ENCODE results near the gene OR8J3.
"Not testable (repeated sequence)": the region's sequence is repeated elsewhere in the genome, so short reads cannot be mapped to it uniquely, and the experiment has no call there.

OR8J3 gene, protein sequence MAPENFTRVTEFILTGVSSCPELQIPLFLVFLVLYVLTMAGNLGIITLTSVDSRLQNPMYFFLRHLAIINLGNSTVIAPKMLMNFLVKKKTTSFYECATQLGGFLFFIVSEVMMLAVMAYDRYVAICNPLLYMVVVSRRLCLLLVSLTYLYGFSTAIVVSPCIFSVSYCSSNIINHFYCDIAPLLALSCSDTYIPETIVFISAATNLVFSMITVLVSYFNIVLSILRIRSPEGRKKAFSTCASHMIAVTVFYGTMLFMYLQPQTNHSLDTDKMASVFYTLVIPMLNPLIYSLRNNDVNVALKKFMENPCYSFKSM

DNA sequence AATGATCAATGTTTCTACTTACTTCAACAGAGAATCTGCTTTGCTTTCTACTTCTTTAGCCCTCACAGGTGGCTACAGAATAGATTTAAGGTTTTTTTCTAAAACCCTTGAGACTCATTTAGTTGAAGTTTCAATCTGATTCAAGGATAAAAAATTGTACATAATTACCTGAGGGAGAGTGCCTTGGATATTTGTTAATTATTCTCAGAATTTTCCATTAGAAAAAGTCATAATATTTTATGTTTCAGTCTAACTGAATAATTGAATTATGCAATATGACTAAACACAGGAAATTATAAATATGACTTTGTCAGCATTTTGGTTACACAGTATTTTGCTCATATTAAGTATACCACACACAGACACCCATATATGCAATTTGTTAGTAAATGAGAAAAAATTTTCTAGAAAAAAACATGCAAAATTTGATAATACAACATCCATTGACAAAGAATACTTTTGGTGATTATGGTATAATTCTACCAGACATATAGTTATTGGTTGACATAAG is at the start of gene OR8J3:
Gene OR8J3, minus strand, starts transcription at position 51 of the 511 bp plus-strand sequence. CDS start 2,483 bp downstream, outside the sequence.
- no peak for DNase-seq

DNA sequence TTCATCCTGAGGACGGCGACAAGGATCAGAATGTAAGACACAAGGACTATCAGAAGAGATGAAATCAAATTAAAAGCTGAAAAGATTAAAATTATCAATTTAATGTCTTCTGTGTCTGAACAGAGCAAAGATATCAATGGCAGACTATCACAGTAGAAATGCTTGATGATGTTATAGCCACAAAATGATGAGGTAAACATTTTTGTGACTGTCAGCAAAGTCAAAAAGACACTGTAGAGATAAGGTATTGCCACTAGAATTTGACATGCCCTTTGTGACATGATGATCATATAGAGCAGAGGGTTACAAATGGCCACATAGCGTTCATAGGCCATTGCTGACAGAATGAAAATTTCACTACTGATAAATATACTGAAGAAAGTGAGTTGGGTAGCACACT is 48.6 kb upstream of the OR8J3 start:
- DNase-seq = no peak

DNA sequence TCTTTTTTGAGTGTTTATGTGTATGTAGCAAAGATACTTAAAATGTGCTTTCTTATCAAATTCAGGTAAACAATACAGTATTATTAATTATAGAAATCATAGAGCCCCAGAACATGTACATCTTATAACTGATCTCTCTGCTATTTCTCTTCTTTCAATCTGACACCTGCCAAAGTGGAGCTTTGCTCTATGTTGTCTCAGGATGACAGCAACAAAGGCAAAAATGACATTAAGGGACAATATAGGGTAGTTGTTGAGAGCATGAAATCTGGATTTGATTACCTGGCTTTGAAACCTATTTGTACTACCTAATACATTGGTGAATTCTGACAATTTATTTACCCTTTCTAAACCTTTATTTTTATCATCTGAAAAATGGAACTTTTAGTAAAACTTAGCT is 43.5 kb upstream of the OR8J3 start:
- DNase-seq = no peak

DNA sequence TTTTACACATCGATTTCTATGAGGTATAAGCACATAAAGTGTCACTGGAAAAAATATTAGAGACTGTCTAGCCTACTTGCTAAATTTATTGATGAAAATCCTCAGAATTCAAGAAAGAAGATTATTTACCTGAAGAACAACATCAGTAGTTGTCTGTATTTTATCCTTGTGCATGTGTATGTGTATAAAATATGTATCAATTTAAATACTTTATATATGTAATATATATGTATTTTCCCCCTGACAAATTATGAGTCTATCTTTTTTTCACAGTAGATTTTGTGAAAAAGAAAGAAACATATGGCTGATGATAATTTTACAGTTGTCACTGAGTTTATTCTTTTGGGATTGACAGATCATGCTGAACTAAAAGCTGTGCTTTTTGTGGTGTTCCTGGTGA is 36.3 kb upstream of the OR8J3 start, which contains the start of gene OR5J2:
Gene OR5J2, plus strand, starts transcription at position 301 of the 400 bp plus-strand sequence. Its CDS starts 0 bp downstream, at position 301.
- no peak for DNase-seq

DNA sequence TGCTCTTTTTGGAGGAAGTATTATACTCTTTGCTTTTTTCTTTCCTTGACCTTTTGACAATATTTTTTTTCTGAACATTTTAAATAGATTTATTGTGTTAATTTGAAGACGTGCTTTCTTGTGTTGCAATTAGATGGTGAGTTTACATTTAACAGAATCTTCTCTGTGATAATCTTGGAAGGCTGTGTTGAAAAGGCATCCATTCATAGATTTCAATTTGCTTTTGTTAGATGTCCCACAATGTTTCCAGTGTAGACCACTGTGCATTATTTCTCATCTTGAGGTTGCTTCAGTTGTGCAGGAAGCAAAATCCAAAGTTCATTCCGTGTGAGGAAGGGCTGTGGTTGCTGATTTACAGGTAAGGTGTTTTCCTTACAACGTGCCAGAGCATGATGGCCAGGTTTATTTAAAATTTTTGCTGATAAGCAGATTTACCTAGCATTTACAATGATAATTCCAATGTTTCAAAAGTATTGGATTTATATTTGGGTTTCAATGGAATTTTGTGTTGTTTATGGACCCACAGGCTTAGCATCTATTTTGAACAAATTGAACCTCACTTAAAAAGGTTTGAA is 32.3 kb upstream of the OR8J3 start:
- no peak for DNase-seq

DNA sequence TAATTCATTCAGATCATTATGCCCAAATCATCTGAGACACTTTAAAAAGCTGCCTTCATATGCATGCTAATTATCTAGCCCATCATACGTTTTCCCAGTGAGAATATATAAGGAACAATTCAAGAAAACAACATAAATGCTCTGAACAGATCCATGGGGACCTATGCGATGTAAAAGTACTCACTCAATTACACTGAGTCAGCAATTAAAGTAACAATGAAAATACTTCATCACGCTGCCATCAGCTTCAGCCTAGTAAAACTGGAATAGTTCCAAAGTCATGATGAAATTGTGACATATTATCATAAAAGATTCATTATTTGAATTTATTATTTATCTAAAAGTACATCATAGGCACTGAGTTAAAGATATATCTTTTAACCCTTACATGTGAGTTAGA is 23.8 kb upstream of the OR8J3 start:
- DNase-seq = no peak

DNA sequence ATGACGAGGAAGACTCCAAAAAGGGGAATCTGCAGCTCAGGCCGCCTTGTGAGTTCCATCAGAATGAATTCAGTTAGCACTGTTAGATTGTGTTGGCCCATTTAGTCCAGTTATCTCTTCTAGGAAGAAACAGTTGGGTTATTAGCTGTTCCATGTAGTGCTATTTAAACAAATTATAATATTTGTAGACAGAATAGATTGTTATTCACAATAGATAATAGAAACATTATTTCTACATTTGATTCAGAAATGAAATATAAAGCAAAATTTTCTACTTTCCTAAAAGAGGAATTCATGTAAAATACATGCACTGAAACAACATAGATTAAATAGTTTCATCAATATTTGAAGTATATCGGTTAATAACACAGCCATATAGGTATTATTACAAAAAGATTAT is 20.2 kb upstream of the OR8J3 start, which contains the start of gene OR8K5:
Gene OR8K5, minus strand, starts transcription at position 101 of the 400 bp plus-strand sequence. Its CDS starts 0 bp downstream, at position 101.
- no peak for DNase-seq

DNA sequence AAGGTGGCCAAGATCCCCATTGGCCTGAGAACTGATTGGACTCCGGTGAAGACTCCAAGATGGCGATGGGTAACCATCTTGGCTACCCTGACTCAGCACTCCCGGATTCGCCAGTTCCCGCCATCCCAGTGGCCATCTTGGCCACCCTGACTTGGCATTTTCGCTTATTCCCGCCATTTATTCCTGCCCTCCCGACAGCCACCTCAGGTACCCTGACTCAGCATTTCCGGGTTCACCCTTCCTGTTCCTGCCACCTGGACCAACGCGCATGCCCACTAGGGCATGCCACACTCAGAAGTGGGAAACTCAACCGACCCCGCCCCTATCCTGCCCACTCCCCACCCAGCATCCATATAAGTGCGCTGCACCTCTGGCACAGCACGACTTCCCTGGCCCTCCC is 12.3 kb upstream of the OR8J3 start:
- no peak for DNase-seq

DNA sequence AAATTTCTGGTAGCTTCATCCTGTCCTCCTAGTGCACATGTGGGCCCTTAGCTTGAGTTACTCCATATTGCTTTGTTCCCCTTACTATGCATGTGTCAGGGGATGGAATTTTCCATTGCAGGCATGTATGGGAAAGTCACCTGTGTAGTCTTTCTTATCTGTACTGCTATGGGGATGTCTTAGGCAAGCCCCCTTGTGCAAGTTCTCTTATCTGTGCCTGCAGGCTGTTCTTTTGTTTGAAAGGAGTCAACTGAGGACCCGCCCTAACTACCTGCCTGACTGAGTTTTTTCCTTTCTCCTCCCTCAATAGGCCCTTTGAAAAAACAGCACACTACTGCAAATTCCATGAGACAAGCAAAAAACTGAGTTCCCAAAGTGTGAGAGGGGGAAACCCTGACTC is 11.4 kb upstream of the OR8J3 start:
- DNase-seq = no peak

DNA sequence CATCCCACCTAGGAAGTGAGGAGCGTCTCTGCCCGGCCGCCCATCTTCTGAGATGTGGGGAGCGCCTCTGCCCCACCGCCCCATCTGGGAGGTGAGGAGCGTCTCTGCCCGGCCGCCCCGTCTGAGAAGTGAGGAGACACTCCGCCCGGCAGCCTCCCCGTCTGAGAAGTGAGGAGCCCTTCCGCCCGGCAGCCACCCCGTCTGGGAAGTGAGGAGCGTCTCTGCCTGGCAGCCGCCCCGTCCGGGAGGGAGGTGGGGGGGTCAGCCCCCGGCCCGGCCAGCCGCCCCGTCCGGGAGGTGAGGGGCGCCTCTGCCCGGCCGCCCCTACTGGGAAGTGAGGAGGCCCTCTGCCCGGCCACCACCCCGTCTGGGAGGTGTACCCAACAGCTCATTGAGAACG is 3.7 kb upstream of the OR8J3 start:
- DNase-seq = not testable (repeated sequence)

DNA sequence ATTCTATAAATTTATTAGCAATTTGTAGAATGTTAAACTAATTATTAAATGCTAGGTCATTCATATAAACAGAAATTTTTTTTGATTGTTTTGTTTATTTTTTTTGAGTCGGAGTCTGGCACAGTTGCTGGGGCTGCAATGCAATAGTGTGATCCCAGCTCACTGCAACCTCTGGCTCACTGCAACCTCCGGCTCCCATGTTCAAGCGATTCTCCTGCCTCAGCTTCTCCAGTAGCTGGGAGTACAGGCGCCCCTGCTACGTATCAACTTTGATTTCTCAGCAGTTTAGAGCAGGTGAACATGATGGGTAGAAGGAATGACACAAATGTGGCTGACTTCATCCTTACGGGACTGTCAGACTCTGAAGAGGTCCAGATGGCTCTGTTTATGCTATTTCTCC is 17.9 kb downstream of the OR8J3 start, which contains the start of gene OR8H3:
Gene OR8H3, plus strand, starts transcription at position 301 of the 400 bp plus-strand sequence. Its CDS starts 0 bp downstream, at position 301.
- DNase-seq = no peak

DNA sequence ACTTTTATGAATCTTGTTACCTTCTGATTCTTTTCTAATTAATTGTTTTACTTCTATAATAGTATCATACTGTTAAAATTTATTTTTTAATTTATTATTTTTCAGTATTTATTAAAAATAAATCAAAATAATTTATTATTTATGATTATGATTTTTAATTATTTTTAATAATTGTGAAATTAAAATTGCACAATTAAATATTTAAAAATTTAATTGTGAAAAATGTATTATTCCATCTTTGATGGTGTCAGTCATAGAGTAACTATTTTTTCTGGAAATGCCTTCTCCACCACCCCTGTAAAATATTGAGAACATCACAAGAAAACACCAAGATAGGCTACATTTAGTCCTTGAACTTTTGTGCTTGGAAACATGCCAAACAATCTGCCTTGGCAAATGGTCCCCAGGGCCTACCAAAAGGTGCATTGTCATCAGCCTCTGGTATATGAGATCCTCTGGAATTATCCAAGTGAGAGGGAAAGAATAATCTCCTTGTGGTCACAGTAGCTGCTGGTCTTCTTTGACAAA is 36.7 kb downstream of the OR8J3 start, which contains the start of gene OR8H2:
Gene OR8H2, plus strand, starts transcription at position 478 of the 528 bp plus-strand sequence. CDS start 1,356 bp downstream, outside the sequence.
- no peak for DNase-seq

DNA sequence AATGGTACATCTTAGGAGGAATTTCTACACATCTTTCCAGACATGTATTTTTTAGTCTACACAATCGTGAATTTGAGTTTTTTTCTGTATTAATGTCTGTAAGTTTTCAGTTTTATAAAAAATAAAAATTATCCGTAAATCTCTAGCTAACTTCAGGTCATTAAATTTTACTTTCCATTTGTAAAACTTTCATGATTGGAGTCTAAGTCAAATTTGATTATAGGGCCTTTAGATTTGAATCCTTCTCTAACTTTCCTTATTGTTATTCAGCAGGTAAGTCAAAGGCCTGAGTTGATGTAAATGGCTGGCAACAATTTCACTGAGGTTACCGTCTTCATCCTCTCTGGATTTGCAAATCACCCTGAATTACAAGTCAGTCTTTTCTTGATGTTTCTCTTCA is 47.0 kb downstream of the OR8J3 start, which contains the start of gene OR8I2:
Gene OR8I2, plus strand, starts transcription at position 301 of the 400 bp plus-strand sequence. Its CDS starts 0 bp downstream, at position 301.
- no peak for DNase-seq

DNA sequence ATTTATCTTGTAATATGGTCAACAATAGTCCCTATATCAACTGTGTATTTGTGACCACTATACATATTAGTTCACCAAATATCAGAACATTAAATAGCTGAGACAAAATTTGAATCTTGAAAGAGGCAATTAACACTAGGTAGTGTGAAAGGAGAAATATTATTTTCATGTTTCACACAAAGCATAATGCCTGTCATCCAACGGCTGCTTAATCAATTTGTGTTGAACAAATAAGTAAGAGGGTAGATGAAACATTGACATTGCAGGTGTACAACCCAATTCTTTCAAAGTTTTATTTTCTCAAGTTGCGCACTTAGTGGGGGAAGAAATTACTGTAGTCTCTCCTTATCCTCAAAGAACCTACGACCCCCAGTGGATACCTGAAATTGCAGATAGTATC is 50.3 kb downstream of the OR8J3 start:
- DNase-seq = no peak
